UCSD-AML1 (cell line): ENCODE measurements around the gene RNGTT.
"Not testable (repeated sequence)": the region's sequence is repeated elsewhere in the genome, so short reads cannot be mapped to it uniquely, and the experiment has no call there.

Experiments used
- DNase-seq: peaks from one replicate; lab custom pipeline; 2025; ENCODE audit not compliant: unreplicated experiment; lab: John Stamatoyannopoulos, UW

RNGTT gene

DNA sequence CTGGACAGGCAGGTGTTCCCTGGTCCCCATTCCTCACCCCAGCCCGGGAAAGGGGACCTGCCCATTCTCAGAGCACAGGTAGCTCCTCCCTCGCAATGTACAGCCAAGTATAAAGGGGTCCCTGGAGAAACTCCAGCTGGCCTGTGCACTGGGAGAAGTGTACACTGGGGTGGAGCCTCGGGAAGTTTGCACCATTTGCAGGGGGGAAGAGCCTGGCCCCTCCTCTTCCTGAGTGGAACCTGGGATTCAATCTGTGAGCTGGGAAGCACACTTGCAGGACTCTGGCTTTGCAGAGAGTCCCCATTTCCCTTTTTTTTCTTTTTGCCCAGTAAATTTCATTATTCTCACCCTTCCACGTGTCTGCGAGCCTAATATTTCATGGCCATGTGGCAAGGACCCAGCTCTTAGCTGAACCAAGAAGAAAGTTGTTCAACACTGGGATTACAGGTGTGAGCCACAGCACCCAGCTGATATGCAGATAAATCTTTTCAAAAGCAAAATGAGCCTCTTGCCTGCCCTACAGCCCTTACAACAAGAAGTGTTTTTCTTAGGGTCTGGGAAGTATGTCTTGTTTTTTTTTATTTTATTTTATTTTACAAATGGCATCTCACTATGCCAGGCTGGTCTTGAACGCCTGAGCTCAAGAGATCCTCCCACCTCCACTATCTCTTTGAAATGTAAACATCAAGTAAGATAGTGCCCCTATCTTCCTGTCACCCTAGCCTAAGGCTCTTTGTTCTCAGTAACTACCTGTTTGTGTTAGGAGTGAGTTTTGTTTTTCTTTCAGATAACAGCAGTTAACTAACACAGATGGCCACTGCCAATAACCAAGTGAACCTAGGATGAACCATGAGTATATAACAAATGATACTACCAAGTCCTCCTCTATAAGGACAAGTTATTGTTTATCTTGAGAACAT lies 9.3 kb upstream of the RNGTT start:
- DNase-seq, result no peak

DNA sequence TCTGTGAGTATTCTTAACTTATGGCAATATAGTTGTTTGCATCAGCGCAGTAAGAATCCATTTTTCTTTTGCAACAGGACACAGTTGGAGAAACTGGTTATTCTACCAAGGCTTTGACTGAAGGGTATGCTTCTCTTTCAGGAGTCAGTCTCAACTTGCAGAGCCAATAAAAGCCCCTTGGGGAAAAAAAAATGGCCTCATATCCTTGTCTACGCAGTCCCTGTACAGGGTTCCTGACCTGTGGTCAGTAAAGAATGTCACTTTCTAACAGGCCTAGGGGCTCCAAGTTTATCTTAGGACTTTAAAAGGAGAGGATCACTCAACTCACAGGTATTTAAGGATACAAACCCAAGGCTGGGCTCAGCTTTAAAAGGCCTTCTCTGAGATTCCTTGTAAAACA lies 6.9 kb upstream of the RNGTT start:
- no peak for DNase-seq

DNA sequence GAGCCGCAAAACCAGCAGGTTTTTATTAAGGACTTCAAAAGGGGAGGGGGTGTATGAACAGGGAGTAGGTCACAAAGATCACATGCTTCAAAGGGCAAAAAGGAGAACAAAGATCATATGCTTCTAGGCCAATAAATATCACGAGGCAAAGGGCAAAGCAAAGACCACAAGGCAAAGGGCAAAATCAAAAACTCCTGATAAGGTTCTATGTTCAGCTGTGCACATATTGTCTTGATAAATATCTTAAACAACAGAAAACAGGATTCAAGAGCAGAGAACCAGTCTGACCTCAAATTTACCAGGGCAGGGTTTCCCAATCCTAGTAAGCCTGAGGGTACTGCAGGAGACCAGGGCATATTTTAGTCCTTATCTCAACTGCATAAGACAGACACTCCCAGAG lies 5.8 kb upstream of the RNGTT start:
- not testable (repeated sequence) for DNase-seq

DNA sequence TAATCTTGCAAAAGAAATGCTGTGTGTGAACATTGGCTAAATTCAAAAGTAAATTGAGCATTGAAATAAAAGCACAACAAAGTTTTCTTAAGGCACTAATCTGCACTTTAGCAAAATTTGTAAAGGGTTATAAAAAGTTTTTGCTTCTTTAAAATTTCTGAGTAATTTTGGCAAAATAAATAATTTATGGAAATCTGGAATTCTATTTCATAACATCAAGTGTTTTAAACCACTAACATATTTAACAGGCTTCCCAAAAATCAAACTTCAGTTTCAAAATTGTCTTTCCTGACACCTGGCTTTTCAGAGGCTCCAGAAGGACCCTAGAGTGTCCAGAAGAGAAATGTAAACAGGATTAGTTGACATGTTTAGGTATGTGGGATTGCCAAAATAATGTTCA lies 4.5 kb upstream of the RNGTT start:
- no peak for DNase-seq

DNA sequence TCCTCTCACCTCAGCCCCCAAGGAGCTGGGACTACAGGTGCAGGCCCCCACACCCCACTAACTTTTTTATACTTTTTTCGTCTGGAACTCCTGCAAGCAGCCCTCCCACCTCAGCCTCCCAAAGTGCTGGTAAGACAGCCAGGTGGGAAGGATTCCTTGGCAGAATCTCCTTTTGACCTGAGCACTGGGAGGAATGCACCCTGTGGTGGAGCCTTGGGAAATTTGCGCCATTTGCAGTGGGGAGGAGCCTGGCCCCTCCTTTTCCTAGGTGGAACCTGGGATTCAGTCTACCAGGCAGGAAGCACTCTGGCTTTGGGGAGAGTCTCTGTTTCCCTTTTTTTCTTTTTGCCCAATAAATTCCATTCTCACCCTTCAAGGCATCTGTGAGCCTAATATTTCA lies 2.3 kb upstream of the RNGTT start:
- DNase-seq, result no peak

DNA sequence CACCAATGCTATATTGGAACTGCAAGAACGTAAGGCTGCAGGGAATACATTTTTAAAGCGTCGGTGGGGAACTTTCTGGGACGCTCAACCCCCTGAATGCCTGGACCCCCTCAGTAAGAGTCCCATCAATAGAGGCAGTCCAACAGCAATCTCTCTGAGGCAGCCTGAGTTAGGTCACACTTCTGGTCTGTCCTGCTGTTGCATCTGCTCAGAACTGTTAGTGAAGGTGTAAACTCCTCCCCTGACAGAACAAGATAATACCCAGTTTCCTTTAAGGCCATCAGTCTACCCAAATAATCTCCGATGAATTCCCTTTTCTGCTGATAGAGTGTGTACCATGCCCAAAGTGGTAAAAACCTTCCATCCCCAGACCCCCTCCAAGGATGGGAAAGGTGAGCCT lies 1.1 kb upstream of the RNGTT start:
- DNase-seq, result no peak

DNA sequence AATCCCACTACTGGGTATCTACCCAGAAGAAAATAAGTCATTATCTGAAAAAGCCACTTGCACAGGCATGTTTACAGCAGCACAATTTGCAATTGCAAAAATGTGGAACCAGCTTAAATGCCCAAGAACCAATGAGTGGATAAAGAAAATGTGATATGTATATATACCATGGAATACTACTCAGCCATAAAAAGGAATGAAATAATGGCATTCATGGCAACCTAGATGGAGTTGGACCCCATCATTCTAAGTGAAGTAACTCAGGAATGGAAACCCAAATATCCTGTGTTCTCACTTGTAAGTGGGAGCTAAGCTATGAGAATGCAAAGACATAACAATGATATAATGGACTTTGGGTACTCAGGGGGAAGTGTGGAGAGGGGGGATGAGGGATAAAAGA lies 4.6 kb downstream of the RNGTT start:
- DNase-seq, result no peak

DNA sequence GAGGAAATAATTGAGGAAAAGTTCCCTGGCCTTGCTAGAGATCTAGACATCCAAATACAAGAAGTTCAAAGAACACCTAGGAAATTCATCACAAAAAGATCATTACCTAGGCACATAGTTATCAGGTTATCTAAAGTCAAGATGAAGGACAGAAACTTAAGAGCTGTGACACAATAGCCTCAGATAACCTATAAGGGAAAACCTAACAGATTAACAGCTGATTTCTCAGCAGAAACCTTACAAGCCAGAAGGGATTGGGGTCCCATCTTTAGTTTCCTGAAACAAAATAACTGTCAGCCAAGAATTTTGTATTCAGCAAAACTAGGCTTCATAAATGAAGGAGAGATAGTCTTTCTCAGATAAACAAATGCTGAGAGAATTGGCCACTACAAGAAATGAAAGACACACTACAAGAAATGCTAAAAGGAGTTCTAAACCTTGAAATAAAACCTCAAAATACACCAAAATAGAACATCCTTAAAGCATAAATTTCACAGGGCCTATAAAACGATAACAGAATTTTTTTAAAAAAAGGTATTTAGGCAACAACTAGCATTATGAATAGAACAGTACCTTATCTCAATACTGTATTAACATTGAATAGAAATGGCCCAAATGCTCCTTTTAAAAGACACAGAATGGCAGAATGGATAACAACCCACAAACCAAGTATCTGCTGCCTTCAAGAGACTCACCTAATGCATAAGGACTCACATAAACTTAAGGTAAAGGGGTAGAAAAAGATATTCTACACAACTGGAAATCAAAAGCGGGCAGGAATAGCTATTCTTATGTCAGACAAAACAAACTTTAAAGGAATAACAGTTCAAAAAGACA lies 9.7 kb downstream of the RNGTT start:
- no peak for DNase-seq

DNA sequence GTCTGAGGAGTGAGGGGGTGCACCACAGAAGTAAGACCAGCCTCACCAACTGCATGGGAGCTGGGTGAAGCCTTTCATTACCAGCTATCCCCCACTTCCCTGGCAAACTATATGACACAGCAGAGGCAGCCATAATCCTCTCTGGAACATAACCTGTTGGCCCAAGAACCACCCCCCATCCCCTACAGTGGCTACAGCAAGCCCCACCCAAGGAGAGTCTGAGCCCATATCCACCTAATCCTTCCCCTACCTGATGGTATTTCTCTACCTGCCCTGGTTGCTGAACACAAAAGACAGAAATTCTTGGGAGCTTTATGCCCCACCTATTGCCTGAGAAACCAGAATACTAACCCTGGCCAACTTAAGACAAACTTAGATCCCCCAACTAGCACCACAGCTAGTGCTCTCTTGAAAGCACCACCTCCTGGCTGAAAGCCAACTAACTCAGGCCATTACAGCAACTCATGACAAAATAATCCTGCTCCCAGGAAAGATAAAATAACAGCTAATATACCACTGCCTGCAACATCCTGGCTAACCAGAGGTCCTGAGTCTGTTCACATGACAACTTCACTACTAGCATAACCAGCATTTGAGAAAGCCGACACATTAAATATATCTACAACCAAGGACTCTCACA lies 11.2 kb downstream of the RNGTT start:
- no peak for DNase-seq

DNA sequence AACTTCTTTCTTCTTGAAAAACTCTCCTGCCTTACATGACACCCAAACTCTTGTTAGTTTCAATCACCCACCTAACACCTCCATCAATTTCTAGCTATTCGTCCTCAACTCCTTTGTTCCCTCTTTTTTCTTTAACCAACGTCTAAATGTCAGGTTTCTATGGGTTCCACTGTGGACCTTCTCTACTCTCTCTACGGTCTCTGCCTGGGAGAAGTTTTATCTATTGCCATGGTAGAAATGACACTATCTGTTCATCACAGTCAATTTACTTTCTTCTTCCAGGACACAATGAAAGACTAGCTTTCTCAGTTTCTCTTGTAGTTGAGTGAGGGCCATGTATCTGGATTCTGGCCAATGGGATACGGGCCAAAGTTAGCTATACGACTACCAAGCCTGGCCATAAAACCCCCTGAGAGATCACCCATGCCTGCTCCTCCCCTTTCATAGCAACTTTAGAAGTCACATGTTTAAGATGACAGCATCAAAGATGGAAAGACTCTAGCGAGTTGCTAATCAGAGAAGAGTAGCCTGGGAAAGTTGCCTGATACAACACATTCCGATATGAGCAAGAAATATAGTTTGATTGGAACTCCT lies 17.9 kb downstream of the RNGTT start:
- DNase-seq, result no peak

DNA sequence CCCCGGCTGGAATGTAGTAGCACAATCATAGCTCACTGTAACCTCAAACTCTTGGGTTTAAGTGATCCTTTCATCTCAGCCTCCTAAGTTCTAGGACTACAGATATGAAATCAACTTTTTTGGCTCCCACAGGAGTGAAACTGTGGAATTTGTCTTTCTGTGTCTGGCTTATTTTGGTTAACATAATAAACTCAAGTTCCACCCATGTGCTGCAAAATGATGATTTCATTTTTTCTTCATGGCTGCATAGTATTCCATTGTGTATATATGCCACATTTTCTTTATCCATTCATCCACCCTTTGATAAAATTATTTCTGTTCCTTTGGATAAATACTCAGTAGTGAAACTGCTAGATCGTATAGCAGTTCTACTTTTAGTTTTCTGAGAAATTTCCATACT lies 29.9 kb downstream of the RNGTT start:
- DNase-seq, result no peak

DNA sequence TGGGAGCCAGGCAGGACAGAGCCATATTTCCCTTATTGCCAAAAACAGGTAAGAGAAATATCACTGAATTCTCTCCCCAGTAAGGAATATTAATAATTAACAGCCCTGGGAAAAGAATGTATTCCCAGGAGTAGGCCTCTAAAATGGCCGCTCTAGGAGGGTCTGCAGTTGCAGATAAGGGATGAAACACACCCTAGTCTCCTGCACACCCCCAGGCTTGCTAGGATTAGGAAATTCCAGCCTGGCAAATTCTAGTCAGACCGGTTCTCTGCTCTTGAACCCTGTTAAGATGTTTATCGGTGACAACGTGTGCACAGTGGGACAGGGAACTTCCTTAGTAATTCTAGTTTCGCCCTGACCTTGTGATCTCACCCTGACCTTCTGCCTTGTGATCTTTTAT lies 31.4 kb downstream of the RNGTT start:
- not testable (repeated sequence) for DNase-seq

DNA sequence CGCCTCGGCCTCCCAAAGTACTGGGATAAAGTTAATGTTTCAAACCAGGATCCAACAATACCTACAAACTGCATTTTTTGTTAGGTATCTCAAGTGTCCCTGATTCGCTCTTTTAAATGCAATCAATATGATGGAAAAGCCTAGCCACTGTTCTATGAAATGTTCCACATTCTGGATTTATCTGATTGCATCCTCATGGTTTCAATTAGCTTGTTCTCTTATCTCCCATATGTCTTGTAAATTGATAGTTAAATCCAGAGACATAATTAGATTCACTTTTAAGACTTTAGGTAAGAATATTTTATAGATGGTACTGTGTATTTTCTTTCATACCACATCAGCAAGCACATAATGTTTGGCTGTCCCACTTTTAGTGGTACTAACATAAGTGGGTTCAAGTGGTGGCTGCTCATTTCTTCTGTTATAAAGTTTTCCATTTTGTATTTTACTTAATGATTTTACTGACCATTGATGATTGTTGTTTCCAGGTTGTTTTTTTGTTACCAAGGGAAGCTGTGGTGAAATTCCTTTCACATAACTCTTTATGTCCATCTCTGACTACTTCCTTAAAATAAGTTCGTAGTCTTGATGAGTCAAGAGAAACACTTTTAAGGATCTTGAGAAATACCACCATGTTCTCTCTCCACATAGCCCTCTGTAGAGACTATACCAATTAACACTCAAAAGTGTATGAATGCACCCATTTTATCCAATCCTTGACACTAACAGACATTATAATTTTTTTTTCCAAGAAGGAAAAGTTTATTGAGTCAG lies 40.5 kb downstream of the RNGTT start:
- no peak for DNase-seq

DNA sequence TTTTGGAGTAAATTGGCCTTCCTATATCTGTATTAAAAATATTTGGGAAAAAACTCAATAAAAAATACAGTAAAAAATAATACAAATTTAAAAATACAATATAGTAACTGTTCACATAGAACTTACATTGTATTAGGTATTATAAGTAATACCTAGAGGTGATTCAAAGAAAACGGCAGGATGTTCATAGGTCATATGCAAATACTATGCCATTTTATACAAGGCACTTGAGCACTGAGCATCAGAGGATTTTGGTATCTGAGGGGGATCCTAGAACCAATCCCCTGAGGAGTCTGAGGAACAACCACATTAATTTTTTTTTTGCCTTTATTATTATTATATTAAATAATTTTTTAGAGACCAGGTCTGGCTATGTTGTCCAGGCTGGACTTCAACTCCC lies 41.7 kb downstream of the RNGTT start:
- DNase-seq, result no peak

DNA sequence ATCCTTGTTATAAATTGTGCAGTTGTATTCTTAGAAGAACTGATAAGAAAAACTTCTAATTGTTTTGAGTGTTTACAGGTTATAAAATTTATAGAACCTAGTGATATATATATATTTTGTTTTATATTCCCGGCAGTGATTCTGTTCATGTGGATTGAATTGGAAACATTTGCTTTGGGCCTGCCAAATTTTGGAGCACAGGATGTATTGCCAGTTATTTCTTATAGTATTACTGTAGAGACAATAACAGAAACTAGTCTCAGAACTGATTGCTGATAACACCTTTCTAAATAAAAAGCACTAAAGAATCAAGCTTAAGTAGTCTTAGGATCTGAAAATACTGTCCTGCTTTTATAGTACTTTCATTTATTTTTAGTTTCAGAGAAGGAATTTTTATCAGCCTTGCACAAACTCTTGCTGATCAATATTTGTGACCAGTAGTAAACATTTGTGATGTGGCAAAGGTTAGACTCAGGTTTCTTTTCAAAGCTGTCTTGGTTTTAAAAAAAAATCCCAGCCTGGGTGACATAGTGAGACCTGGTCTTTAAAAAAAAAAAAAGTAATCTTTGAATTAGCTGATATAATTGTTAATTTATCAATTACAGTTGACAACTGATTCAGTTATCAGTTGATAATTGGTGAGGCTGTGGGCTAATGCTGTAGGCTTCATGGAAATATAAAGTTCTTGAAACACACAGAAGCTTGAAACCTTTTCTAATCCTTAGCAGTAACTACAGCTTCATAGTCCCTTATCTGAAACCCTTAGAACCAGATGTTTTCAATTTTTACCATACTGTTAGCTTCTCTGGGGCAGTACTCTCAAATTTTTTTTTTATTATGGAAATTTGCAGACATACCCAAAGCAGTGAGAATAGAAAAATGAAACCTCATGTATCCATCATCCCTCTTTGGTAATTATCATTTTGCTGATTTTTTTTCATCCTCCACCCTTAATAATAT lies 42.4 kb downstream of the RNGTT start:
- DNase-seq, result no peak

DNA sequence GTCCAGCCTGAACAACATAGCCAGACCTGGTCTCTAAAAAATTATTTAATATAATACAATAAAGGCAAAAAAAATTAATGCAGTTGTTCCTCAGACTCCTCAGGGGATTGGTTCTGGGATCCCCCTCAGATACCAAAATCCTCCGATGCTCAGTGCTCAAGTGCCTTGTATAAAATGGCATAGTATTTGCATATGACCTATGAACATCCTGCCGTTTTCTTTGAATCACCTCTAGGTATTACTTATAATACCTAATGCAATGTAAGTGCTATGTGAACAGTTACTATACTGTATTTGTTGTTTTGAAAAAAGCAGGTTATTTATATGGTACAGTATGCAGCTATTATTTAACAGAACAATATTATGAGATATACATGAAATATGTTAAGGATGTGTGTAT lies 43.3 kb downstream of the RNGTT start:
- DNase-seq, result no peak

DNA sequence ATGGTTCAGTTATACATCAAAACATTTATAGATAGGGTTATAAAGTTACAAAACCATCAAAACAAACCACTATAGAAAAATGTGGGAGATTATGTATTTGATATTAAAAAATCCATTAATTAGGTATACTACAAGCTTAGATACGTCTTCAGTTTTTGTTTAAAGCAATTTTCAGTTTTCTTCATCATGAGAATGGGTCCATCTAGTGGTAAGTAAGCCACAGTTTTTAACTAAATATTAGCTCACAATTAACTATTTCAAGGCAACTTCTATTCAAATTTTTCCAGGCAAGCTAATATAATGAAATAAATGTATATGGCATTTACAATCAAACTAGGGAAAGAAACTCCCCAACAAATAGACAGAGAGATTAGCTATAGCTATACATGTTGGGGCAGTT lies 44.4 kb downstream of the RNGTT start:
- no peak for DNase-seq

DNA sequence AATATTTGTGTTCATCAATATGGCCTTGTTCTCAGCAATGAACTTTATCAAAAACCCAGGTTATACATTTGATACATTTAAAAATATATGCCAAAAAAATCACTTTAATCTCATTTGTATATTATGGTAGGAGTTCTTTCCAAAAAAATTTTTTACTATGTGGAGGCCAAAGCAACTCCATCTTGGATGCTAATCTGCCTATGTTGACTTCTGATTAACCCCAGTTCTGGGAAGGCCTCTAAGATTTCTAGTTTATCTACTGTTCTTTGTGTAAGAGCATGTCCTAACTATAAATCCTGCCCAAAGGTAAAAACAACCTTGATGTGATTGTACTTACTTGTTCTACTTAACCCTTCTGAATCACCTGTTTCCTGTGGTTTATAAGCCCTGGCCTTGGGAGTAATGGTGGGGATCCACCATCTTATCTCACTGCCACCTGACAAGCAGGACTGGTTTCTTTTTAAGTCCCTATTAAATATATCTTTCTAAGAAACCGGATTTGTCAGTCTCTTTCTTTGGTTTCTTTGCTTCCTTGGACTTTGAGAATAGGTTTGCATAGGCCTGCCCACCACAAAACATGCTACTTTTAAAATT lies 46.7 kb downstream of the RNGTT start:
- DNase-seq, result no peak
